ENCODE results near the gene HMHB1. TPM values are rescaled to one million over a fixed set of nuclear protein-coding genes. Genes with fewer than 3 reads are reported as not detected.

Gene HMHB1
- total RNA-seq, 1 donor from 2014 or later: 1.2 TPM

- TF ChIP-seq CTCF (IDR thresholded peaks at IDR 0.05): no peak
These were observed 40.8 kb upstream of the HMHB1 start for GRCh38 chr5:143771189-143771588.

GRCh38 chr5:143771602-143772001, 40.4 kb upstream of the HMHB1 start:
- CTCF ChIA-PET: no interaction called here
- Mint-ChIP-seq H3K27me3 (peaks cover 3% of the 10 kb centered on the region), H3K27ac (no peak overlapping the region), H3K9me3 (no peaks in the 10 kb centered on the region), H3K36me3 (ENCODE audit: low read depth) (no peaks in the 10 kb centered on the region), H3K4me3 (no peak overlapping the region), H3K4me1 (no peaks in the 10 kb centered on the region)
- intact Hi-C loops (cut with micrococcal nuclease): no loop called here
- ATAC-seq (ENCODE audit: low read depth) (no peak), DNase-seq (no peak)
- POLR2A ChIA-PET: no interaction called here
- no peak for TF ChIP-seq CTCF (IDR thresholded peaks at IDR 0.05)

More at GRCh38 chr5:143771189-143771588, 40.8 kb upstream of the HMHB1 start:
- intact Hi-C loops (cut with micrococcal nuclease): no loop called here
- no peak overlapping the region for H3K4me3 Mint-ChIP-seq
- no peaks in the 10 kb centered on the region for H3K4me1 Mint-ChIP-seq
- no peak overlapping the region for H3K27ac Mint-ChIP-seq
- no peaks in the 10 kb centered on the region for H3K36me3 Mint-ChIP-seq (ENCODE audit: low read depth)
- ATAC-seq (ENCODE audit: low read depth) (no peak), DNase-seq (no peak)
- CTCF ChIA-PET: no interaction called here
- POLR2A ChIA-PET: no interaction called here
- H3K9me3 Mint-ChIP-seq: no peaks in the 10 kb centered on the region
- H3K27me3 Mint-ChIP-seq: peaks cover 3% of the 10 kb centered on the region

GRCh38 chr5:143772621-143773020, 39.3 kb upstream of the HMHB1 start:
- ChIA-PET CTCF (no interaction called here), POLR2A (no interaction called here)
- Mint-ChIP-seq H3K27ac (no peak overlapping the region), H3K4me3 (no peak overlapping the region), H3K9me3 (no peaks in the 10 kb centered on the region), H3K36me3 (ENCODE audit: low read depth) (no peaks in the 10 kb centered on the region), H3K27me3 (peaks cover 3% of the 10 kb centered on the region), H3K4me1 (no peaks in the 10 kb centered on the region)
- DNase-seq: no peak
- TF ChIP-seq CTCF (IDR thresholded peaks at IDR 0.05): no peak
- ATAC-seq (ENCODE audit: low read depth): no peak
- intact Hi-C loops (cut with micrococcal nuclease): no loop called here

GRCh38 chr5:143775258-143775657, 36.7 kb upstream of the HMHB1 start:
- intact Hi-C loops (cut with micrococcal nuclease): no loop called here
- TF ChIP-seq CTCF (IDR thresholded peaks at IDR 0.05): no peak

GRCh38 chr5:143776951-143777350, 35.0 kb upstream of the HMHB1 start:
- H3K27me3 Mint-ChIP-seq: no peaks in the 10 kb centered on the region
- DNase-seq (no peak), ATAC-seq (ENCODE audit: low read depth) (no peak)
- peaks cover 4% of the 10 kb centered on the region for H3K9me3 Mint-ChIP-seq
- ChIA-PET CTCF (no interaction called here), POLR2A (no interaction called here)
- H3K36me3 Mint-ChIP-seq (ENCODE audit: low read depth): no peaks in the 10 kb centered on the region
- intact Hi-C loops (cut with micrococcal nuclease): no loop called here
- H3K27ac Mint-ChIP-seq: no peak overlapping the region
- no peaks in the 10 kb centered on the region for H3K4me1 Mint-ChIP-seq
- H3K4me3 Mint-ChIP-seq: no peak overlapping the region
- TF ChIP-seq CTCF (IDR thresholded peaks at IDR 0.05): no peak

More at GRCh38 chr5:143775258-143775657, 36.7 kb upstream of the HMHB1 start:
- H3K27me3 Mint-ChIP-seq: peaks cover 3% of the 10 kb centered on the region
- DNase-seq (no peak), ATAC-seq (ENCODE audit: low read depth) (no peak)
- H3K36me3 Mint-ChIP-seq (ENCODE audit: low read depth): no peaks in the 10 kb centered on the region
- no peak overlapping the region for H3K27ac Mint-ChIP-seq
- H3K4me3 Mint-ChIP-seq: no peak overlapping the region
- ChIA-PET POLR2A (no interaction called here), CTCF (no interaction called here)
- H3K9me3 Mint-ChIP-seq: peaks cover 4% of the 10 kb centered on the region
- no peaks in the 10 kb centered on the region for H3K4me1 Mint-ChIP-seq
